Upper lobe of left lung (tissue), 4 donors: ENCODE results near the gene DISP3.

ENCODE experiments used
- EP300 ChIP-seq, 4 donors: sonication (generic); formaldehyde crosslinking; IDR thresholded peaks; one replicate each; pipeline ENCODE4 v1.5.1; 2017; ENCODE audit warnings: antibody characterized with exemption in 4 of 4, control low read depth in 2 of 4
- POLR2A ChIP-seq, 4 donors: fragments of 450-650 bp; IDR thresholded peaks; one replicate each; pipeline ENCODE4 v1.5.1; 2016 to 2017; ENCODE audit warnings: antibody characterized with exemption in 4 of 4, mild to moderate bottlenecking in 2 of 4
- POLR2AphosphoS5 ChIP-seq, 2 donors: sonication (generic); formaldehyde crosslinking; IDR thresholded peaks; one replicate each; pipeline ENCODE4 v1.5.1; 2017; ENCODE audit warnings: antibody characterized with exemption in 2 of 2
- TF ChIP-seq, protein P1 (sequence below), 6 experiments: fragments of 450-650 bp in 4 of 6; fragments of 200-600 bp in 2 of 6; sonication (generic) in 2 of 6; IDR thresholded peaks; one replicate each; pipeline ENCODE4 v1.5.1; 2016 to 2019; ENCODE audit warnings: antibody characterized with exemption in 6 of 6

DNA sequence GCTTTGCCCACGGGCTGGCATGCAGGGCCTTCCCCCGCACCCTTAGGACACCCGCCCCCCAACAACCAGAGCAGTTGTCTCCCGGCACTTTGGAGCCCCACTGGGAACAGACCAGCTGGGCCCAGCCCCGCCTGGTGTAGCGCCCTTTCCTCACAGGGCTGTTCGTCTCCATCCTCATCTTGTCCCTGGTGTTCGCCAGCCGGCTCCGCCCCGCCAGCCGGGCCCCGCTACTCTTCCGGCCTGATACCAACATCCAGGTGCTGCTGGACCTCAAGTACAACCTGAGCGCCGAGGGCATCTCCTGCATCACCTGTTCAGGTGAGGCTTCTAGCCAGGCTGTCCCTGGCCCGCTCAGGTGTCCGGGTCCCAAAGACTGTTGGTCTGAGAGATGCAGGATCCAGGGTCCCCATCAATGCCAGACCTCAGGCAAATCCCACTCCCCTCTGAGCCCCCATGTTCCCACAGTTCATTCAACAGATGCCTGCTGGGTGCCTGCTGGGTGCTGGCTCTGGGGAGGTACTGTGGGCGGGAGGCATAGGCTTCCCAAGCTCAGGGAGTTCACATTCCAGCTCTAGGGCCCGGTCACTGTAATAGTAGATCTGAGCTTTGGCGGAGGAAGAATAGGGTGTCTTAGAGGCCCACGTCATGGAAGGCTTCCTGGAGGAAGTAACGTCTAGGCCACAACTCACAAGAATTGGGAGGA lies 41.7 kb downstream of the DISP3 start:
- TF ChIP-seq POLR2AphosphoS5 (IDR thresholded peaks at IDR 0.05) (no peak), EP300 (IDR thresholded peaks at IDR 0.05) (no peak), POLR2A (IDR thresholded peaks at IDR 0.05) (no peak)
- TF ChIP-seq, protein P1, sequence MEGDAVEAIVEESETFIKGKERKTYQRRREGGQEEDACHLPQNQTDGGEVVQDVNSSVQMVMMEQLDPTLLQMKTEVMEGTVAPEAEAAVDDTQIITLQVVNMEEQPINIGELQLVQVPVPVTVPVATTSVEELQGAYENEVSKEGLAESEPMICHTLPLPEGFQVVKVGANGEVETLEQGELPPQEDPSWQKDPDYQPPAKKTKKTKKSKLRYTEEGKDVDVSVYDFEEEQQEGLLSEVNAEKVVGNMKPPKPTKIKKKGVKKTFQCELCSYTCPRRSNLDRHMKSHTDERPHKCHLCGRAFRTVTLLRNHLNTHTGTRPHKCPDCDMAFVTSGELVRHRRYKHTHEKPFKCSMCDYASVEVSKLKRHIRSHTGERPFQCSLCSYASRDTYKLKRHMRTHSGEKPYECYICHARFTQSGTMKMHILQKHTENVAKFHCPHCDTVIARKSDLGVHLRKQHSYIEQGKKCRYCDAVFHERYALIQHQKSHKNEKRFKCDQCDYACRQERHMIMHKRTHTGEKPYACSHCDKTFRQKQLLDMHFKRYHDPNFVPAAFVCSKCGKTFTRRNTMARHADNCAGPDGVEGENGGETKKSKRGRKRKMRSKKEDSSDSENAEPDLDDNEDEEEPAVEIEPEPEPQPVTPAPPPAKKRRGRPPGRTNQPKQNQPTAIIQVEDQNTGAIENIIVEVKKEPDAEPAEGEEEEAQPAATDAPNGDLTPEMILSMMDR (IDR thresholded peaks at IDR 0.05), result no peak
